WTC11 (cell line): ENCODE measurements around the gene RNF39. TPM values are rescaled to one million over a fixed set of nuclear protein-coding genes. Genes with fewer than 3 reads are reported as not detected.

Source experiments
- ATAC-seq: fragments of 200-7000 bp; cut with Tn5 transposase; 2 replicates; pipeline ENCODE4 v1.10.0; 2021; ENCODE audit warnings: mild to moderate bottlenecking, moderate library complexity
- CTCF ChIA-PET: fragments of 300-600 bp; sonication (Branson Sonifier 250); formaldehyde crosslinking; loops from one replicate; lab custom pipeline; 2021; ENCODE audit warnings: antibody characterized with exemption; lab: Charles Lee
- POLR2A ChIA-PET: fragments of 350-600 bp; sonication (Branson Sonifier 250); formaldehyde crosslinking; loops from one replicate; lab custom pipeline; 2021; ENCODE audit warnings: antibody characterized with exemption; lab: Charles Lee
- DNase-seq: peaks from one replicate; pipeline ENCODE4 v3.0.0; 2021; ENCODE audit warnings: low spot score
- H3K27ac Mint-ChIP-seq: 2 replicates; pipeline ENCODE4 v1.8.0; 2021; ENCODE audit warnings: mixed read lengths
- H3K27me3 Mint-ChIP-seq: 2 replicates; pipeline ENCODE4 v1.8.0; 2021; ENCODE audit warnings: low read depth, mild to moderate bottlenecking, moderate library complexity, mixed read lengths
- H3K36me3 Mint-ChIP-seq: 2 replicates; pipeline ENCODE4 v1.8.0; 2021; ENCODE audit warnings: mixed read lengths
- H3K4me1 Mint-ChIP-seq: 2 replicates; pipeline ENCODE4 v1.8.0; 2022; ENCODE audit warnings: mixed read lengths
- H3K4me3 Mint-ChIP-seq: 2 replicates; pipeline ENCODE4 v1.8.0; 2021; ENCODE audit warnings: mild to moderate bottlenecking, moderate library complexity, mixed read lengths
- H3K9me3 Mint-ChIP-seq: 2 replicates; pipeline ENCODE4 v1.8.0; 2021; ENCODE audit warnings: mixed read lengths
- CBFB ChIP-seq: sonication (generic); formaldehyde crosslinking; IDR thresholded peaks from 2 replicates; pipeline ENCODE4 v1.8.1; 2022; ENCODE audit warnings: mild to moderate bottlenecking, low read depth, missing genetic modification reagents
- CREM ChIP-seq: sonication (generic); formaldehyde crosslinking; IDR thresholded peaks from 2 replicates; pipeline ENCODE4 v1.8.1; 2022; ENCODE audit warnings: mild to moderate bottlenecking, missing genetic modification reagents, moderate library complexity
- CTCF ChIP-seq: fragments of 200-600 bp; IDR thresholded peaks from 2 replicates; pipeline ENCODE4 v1.8.0; 2022; ENCODE audit warnings: antibody characterized with exemption
- E2F1 ChIP-seq: sonication (generic); formaldehyde crosslinking; IDR thresholded peaks from 2 replicates; pipeline ENCODE4 v1.8.0; 2022; ENCODE audit warnings: mild to moderate bottlenecking, missing genetic modification reagents
- FOXK1 ChIP-seq: sonication (generic); formaldehyde crosslinking; IDR thresholded peaks from 2 replicates; pipeline ENCODE4 v1.8.0; 2022; ENCODE audit warnings: mild to moderate bottlenecking, moderate library complexity, missing genetic modification reagents
- FOXP1 ChIP-seq: sonication (generic); formaldehyde crosslinking; IDR thresholded peaks from 2 replicates; pipeline ENCODE4 v1.8.0; 2022; ENCODE audit warnings: missing genetic modification reagents, mild to moderate bottlenecking, moderate library complexity, borderline replicate concordance
- GABPB1 ChIP-seq: sonication (generic); formaldehyde crosslinking; IDR thresholded peaks from 2 replicates; pipeline ENCODE4 v1.8.1; 2023; ENCODE audit warnings: mild to moderate bottlenecking, missing genetic modification reagents
- GRHL2 ChIP-seq: fragments of 250-450 bp; sonication (Bioruptor Pico); IDR thresholded peaks from 2 replicates; pipeline ENCODE4 v1.8.0; 2022; ENCODE audit warnings: mild to moderate bottlenecking, moderate library complexity; ENCODE audit not compliant: insufficient replicate concordance, severe bottlenecking
- IRF1 ChIP-seq: sonication (generic); formaldehyde crosslinking; IDR thresholded peaks from 2 replicates; pipeline ENCODE4 v1.8.0; 2023; ENCODE audit warnings: missing genetic modification reagents
- KAT7 ChIP-seq: sonication (generic); formaldehyde crosslinking; IDR thresholded peaks from 2 replicates; pipeline ENCODE4 v1.8.1; 2023; ENCODE audit warnings: missing genetic modification reagents, mild to moderate bottlenecking, borderline replicate concordance
- NFE2L1 ChIP-seq: sonication (generic); formaldehyde crosslinking; IDR thresholded peaks from 2 replicates; pipeline ENCODE4 v1.8.1; 2023; ENCODE audit warnings: missing genetic modification reagents
- NFYB ChIP-seq: sonication (generic); formaldehyde crosslinking; conservative IDR thresholded peaks from 2 replicates; pipeline ENCODE4 v1.8.0; 2022; ENCODE audit warnings: low read depth, missing genetic modification reagents
- PRRX2 ChIP-seq: fragments of 250-450 bp; sonication (Bioruptor Pico); IDR thresholded peaks from 2 replicates; pipeline ENCODE4 v1.8.0; 2021; ENCODE audit warnings: mild to moderate bottlenecking
- RORB ChIP-seq: fragments of 250-450 bp; sonication (Bioruptor Pico); IDR thresholded peaks from 2 replicates; pipeline ENCODE4 v1.9.0; 2021; ENCODE audit warnings: mild to moderate bottlenecking
- SOX15 ChIP-seq: fragments of 250-450 bp; sonication (Bioruptor Pico); IDR thresholded peaks from 2 replicates; pipeline ENCODE4 v1.9.0; 2021; ENCODE audit warnings: mild to moderate bottlenecking
- SP1 ChIP-seq: sonication (generic); formaldehyde crosslinking; conservative IDR thresholded peaks from 2 replicates; pipeline ENCODE4 v1.8.1; 2022; ENCODE audit warnings: missing genetic modification reagents
- TEAD1 ChIP-seq: sonication (generic); formaldehyde crosslinking; IDR thresholded peaks from 2 replicates; pipeline ENCODE4 v1.8.0; 2022; ENCODE audit warnings: mild to moderate bottlenecking, missing genetic modification reagents
- USF2 ChIP-seq: sonication (generic); formaldehyde crosslinking; IDR thresholded peaks from 2 replicates; pipeline ENCODE4 v1.8.1; 2023; ENCODE audit warnings: mild to moderate bottlenecking, missing genetic modification reagents, moderate library complexity
- ZNF232 ChIP-seq: sonication (generic); formaldehyde crosslinking; IDR thresholded peaks from 2 replicates; pipeline ENCODE4 v1.8.0; 2022; ENCODE audit warnings: mild to moderate bottlenecking, missing genetic modification reagents
- ZNF317 ChIP-seq: sonication (generic); formaldehyde crosslinking; IDR thresholded peaks from 2 replicates; pipeline ENCODE4 v1.8.1; 2023; ENCODE audit warnings: low read depth, mild to moderate bottlenecking, moderate library complexity, missing genetic modification reagents, borderline replicate concordance
- ZNF396 ChIP-seq: fragments of 250-450 bp; sonication (Bioruptor Pico); IDR thresholded peaks from 2 replicates; pipeline ENCODE4 v1.8.0; 2021; ENCODE audit warnings: mild to moderate bottlenecking, moderate library complexity, borderline replicate concordance
- ZNF416 ChIP-seq: fragments of 250-450 bp; sonication (Bioruptor Pico); IDR thresholded peaks from 2 replicates; pipeline ENCODE4 v1.9.0; 2021; ENCODE audit warnings: mild to moderate bottlenecking, inconsistent platforms
- total RNA-seq: library from RNA; stranded (reverse); gene quantifications from 3 replicates; pipeline ENCODE4 v1.2.3, GENCODE V29; 2021
- TF ChIP-seq, protein P1 (sequence below): fragments of 250-450 bp; sonication (Bioruptor Pico); IDR thresholded peaks from 2 replicates; pipeline ENCODE4 v1.9.0; 2021; ENCODE audit warnings: mild to moderate bottlenecking, borderline replicate concordance
- TF ChIP-seq, protein P2 (sequence below): sonication (generic); formaldehyde crosslinking; IDR thresholded peaks from 2 replicates; pipeline ENCODE4 v1.8.1; 2023; ENCODE audit warnings: mild to moderate bottlenecking, missing genetic modification reagents

RNF39 gene
- total RNA-seq, 1 experiment from 2014 or later, result 5.1 TPM

- POLR2A ChIA-PET, result no interaction called here
- no peak for DNase-seq
- Mint-ChIP-seq H3K9me3 (no peaks in the 10 kb centered on the region), H3K27me3 (peaks cover 48% of the 10 kb centered on the region), H3K36me3 (no peaks in the 10 kb centered on the region), H3K27ac (no peak overlapping the region), H3K4me1 (peaks cover 8% of the 10 kb centered on the region)
- CTCF ChIA-PET, result interaction anchor here (0.7 to 2.8 kb wide), 3 partner anchors 9 to 258 kb away, joined by 3 to 12 read pairs (median 6); no protein-coding TSS in a partner anchor
- TF ChIP-seq CREM (CRISPR knock-in tag) (no peak), SP1 (CRISPR knock-in tag) (no peak), GABPB1 (CRISPR knock-in tag) (no peak), ZNF317 (CRISPR knock-in tag) (no peak)
- TF ChIP-seq, all 79 proteins: peak for 0
- peak; percentile 67 for ATAC-seq
- H3K4me3 Mint-ChIP-seq, result no peak overlapping the region
Observed at GRCh38 chr6:30092852-30093543, 17.4 kb upstream of the RNF39 start.

GRCh38 chr6:30091577-30092381 is 16.2 kb upstream of the RNF39 start:
- Mint-ChIP-seq H3K27ac (no peak overlapping the region), H3K9me3 (peaks cover 9% of the 10 kb centered on the region), H3K4me3 (no peak overlapping the region), H3K27me3 (peaks cover 42% of the 10 kb centered on the region), H3K36me3 (0 out of 2 replicates have a peak, but pooled peaks cover under 1% of the 10 kb centered on the region), H3K4me1 (peaks cover 8% of the 10 kb centered on the region)
- TF ChIP-seq ZNF396 (CRISPR knock-in tag) (no peak), ZNF232 (CRISPR knock-in tag) (no peak), CTCF (no peak), ZNF416 (CRISPR knock-in tag) (no peak), IRF1 (CRISPR knock-in tag) (no peak), FOXK1 (CRISPR knock-in tag) (no peak), NFYB (no peak), KAT7 (CRISPR knock-in tag) (no peak), TEAD1 (CRISPR knock-in tag) (no peak), FOXP1 (no peak), USF2 (no peak), SOX15 (CRISPR knock-in tag) (no peak), E2F1 (CRISPR knock-in tag) (no peak), GRHL2 (CRISPR knock-in tag) (no peak), PRRX2 (no peak), NFE2L1 (CRISPR knock-in tag) (no peak), RORB (CRISPR knock-in tag) (no peak), CBFB (no peak)
- TF ChIP-seq, protein P1, sequence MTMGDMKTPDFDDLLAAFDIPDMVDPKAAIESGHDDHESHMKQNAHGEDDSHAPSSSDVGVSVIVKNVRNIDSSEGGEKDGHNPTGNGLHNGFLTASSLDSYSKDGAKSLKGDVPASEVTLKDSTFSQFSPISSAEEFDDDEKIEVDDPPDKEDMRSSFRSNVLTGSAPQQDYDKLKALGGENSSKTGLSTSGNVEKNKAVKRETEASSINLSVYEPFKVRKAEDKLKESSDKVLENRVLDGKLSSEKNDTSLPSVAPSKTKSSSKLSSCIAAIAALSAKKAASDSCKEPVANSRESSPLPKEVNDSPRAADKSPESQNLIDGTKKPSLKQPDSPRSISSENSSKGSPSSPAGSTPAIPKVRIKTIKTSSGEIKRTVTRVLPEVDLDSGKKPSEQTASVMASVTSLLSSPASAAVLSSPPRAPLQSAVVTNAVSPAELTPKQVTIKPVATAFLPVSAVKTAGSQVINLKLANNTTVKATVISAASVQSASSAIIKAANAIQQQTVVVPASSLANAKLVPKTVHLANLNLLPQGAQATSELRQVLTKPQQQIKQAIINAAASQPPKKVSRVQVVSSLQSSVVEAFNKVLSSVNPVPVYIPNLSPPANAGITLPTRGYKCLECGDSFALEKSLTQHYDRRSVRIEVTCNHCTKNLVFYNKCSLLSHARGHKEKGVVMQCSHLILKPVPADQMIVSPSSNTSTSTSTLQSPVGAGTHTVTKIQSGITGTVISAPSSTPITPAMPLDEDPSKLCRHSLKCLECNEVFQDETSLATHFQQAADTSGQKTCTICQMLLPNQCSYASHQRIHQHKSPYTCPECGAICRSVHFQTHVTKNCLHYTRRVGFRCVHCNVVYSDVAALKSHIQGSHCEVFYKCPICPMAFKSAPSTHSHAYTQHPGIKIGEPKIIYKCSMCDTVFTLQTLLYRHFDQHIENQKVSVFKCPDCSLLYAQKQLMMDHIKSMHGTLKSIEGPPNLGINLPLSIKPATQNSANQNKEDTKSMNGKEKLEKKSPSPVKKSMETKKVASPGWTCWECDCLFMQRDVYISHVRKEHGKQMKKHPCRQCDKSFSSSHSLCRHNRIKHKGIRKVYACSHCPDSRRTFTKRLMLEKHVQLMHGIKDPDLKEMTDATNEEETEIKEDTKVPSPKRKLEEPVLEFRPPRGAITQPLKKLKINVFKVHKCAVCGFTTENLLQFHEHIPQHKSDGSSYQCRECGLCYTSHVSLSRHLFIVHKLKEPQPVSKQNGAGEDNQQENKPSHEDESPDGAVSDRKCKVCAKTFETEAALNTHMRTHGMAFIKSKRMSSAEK, result no peak
- TF ChIP-seq, protein P2, sequence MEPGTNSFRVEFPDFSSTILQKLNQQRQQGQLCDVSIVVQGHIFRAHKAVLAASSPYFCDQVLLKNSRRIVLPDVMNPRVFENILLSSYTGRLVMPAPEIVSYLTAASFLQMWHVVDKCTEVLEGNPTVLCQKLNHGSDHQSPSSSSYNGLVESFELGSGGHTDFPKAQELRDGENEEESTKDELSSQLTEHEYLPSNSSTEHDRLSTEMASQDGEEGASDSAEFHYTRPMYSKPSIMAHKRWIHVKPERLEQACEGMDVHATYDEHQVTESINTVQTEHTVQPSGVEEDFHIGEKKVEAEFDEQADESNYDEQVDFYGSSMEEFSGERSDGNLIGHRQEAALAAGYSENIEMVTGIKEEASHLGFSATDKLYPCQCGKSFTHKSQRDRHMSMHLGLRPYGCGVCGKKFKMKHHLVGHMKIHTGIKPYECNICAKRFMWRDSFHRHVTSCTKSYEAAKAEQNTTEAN (CRISPR knock-in tag), result no peak
- ATAC-seq (peak; percentile 55; the same call in 1 of the 2 replicates), DNase-seq (no peak)
- ChIA-PET CTCF (interaction anchor here (1.2 to 2.8 kb wide), 4 partner anchors 10 to 39 kb away, joined by 4 to 12 read pairs (median 8); no protein-coding TSS in a partner anchor), POLR2A (no interaction called here)
